HEK293 (cell line): ENCODE measurements around the gene SULF2.

ENCODE experiments used
- GLIS1 ChIP-seq: fragments of 450-650 bp; formaldehyde crosslinking; IDR thresholded peaks from 2 replicates; pipeline ENCODE4 v1.5.1; 2016; ENCODE audit warnings: missing biosample characterization, missing genetic modification characterization
- GLIS2 ChIP-seq: fragments of 450-650 bp; formaldehyde crosslinking; IDR thresholded peaks from 2 replicates; pipeline ENCODE4 v1.5.1; 2016; ENCODE audit warnings: missing biosample characterization, missing genetic modification characterization
- HOXD13 ChIP-seq: sonication (generic); formaldehyde crosslinking; IDR thresholded peaks from 2 replicates; pipeline ENCODE4 v1.8.0; 2022; ENCODE audit warnings: missing genetic modification reagents, borderline replicate concordance
- KLF16 ChIP-seq: fragments of 450-650 bp; formaldehyde crosslinking; IDR thresholded peaks from 2 replicates; pipeline ENCODE4 v1.5.1; 2017; ENCODE audit warnings: missing biosample characterization, missing genetic modification characterization
- PATZ1 ChIP-seq: fragments of 450-650 bp; formaldehyde crosslinking; IDR thresholded peaks from 2 replicates; pipeline ENCODE4 v1.5.1; 2016; ENCODE audit warnings: missing biosample characterization, missing genetic modification characterization
- YY1 ChIP-seq: fragments of 450-650 bp; formaldehyde crosslinking; IDR thresholded peaks from 2 replicates; pipeline ENCODE4 v1.5.1; 2018; ENCODE audit warnings: missing biosample characterization, missing genetic modification characterization
- ZEB2 ChIP-seq: fragments of 450-650 bp; formaldehyde crosslinking; IDR thresholded peaks from 2 replicates; pipeline ENCODE4 v1.5.1; 2016; ENCODE audit warnings: missing biosample characterization, missing genetic modification characterization
- ZIC2 ChIP-seq: fragments of 450-650 bp; formaldehyde crosslinking; IDR thresholded peaks from 2 replicates; pipeline ENCODE4 v1.5.1; 2016; ENCODE audit warnings: missing biosample characterization, missing genetic modification characterization
- ZNF114 ChIP-seq: fragments of 450-650 bp; formaldehyde crosslinking; IDR thresholded peaks from 2 replicates; pipeline ENCODE4 v1.5.0; 2017; ENCODE audit warnings: missing biosample characterization, missing genetic modification characterization
- ZNF138 ChIP-seq: fragments of 450-650 bp; formaldehyde crosslinking; IDR thresholded peaks from 2 replicates; pipeline ENCODE4 v1.5.1; 2016; ENCODE audit warnings: missing biosample characterization, missing genetic modification characterization, borderline replicate concordance
- ZNF146 ChIP-seq: fragments of 450-650 bp; formaldehyde crosslinking; IDR thresholded peaks from 2 replicates; pipeline ENCODE4 v1.5.1; 2016; ENCODE audit warnings: missing biosample characterization, missing genetic modification characterization
- ZNF175 ChIP-seq: fragments of 450-650 bp; formaldehyde crosslinking; IDR thresholded peaks from 2 replicates; pipeline ENCODE4 v1.5.1; 2016; ENCODE audit warnings: missing biosample characterization, missing genetic modification characterization
- ZNF19 ChIP-seq: fragments of 450-650 bp; formaldehyde crosslinking; IDR thresholded peaks from 2 replicates; pipeline ENCODE4; 2016; ENCODE audit warnings: missing biosample characterization, missing genetic modification characterization, low read depth
- ZNF23 ChIP-seq: fragments of 450-650 bp; formaldehyde crosslinking; IDR thresholded peaks from 2 replicates; pipeline ENCODE4 v1.5.1; 2016; ENCODE audit warnings: missing biosample characterization, missing genetic modification characterization, borderline replicate concordance
- ZNF324 ChIP-seq: fragments of 450-650 bp; formaldehyde crosslinking; IDR thresholded peaks from 2 replicates; pipeline ENCODE4 v1.5.1; 2016; ENCODE audit warnings: missing biosample characterization, missing genetic modification characterization
- ZNF366 ChIP-seq: fragments of 450-650 bp; formaldehyde crosslinking; conservative IDR thresholded peaks from 2 replicates; pipeline ENCODE4 v1.5.1; 2016; ENCODE audit warnings: missing biosample characterization, missing genetic modification characterization
- ZNF404 ChIP-seq: fragments of 450-650 bp; formaldehyde crosslinking; IDR thresholded peaks from 2 replicates; pipeline ENCODE4 v1.5.1; 2017; ENCODE audit warnings: missing biosample characterization, missing genetic modification characterization
- ZNF521 ChIP-seq: fragments of 450-650 bp; formaldehyde crosslinking; IDR thresholded peaks from 2 replicates; pipeline ENCODE4 v1.5.1; 2017; ENCODE audit warnings: missing biosample characterization, mild to moderate bottlenecking, missing genetic modification characterization
- ZNF585B ChIP-seq: fragments of 450-650 bp; formaldehyde crosslinking; IDR thresholded peaks from 2 replicates; pipeline ENCODE4 v1.5.1; 2016; ENCODE audit warnings: missing biosample characterization, missing genetic modification characterization
- ZNF626 ChIP-seq: fragments of 450-650 bp; sonication (Bioruptor Pico); formaldehyde crosslinking; IDR thresholded peaks from 2 replicates; pipeline ENCODE4 v1.5.1; 2018; ENCODE audit warnings: missing biosample characterization, missing genetic modification characterization, inconsistent platforms
- ZNF660 ChIP-seq: fragments of 450-650 bp; IDR thresholded peaks from 2 replicates; pipeline ENCODE4 v1.5.1; 2018; ENCODE audit warnings: missing biosample characterization, mild to moderate bottlenecking, missing genetic modification characterization
- ZNF701 ChIP-seq: fragments of 450-650 bp; formaldehyde crosslinking; IDR thresholded peaks from 2 replicates; pipeline ENCODE4 v1.5.1; 2016; ENCODE audit warnings: missing biosample characterization, missing genetic modification characterization
- ZNF76 ChIP-seq: fragments of 450-650 bp; formaldehyde crosslinking; IDR thresholded peaks from 2 replicates; pipeline ENCODE4; 2016; ENCODE audit warnings: low read depth, missing biosample characterization, missing genetic modification characterization, borderline replicate concordance
- ZSCAN16 ChIP-seq: fragments of 450-650 bp; formaldehyde crosslinking; IDR thresholded peaks from 2 replicates; pipeline ENCODE4 v1.5.1; 2016; ENCODE audit warnings: missing biosample characterization, missing genetic modification characterization
- ZSCAN5A ChIP-seq: fragments of 450-650 bp; formaldehyde crosslinking; IDR thresholded peaks from 2 replicates; pipeline ENCODE4 v1.5.1; 2016; ENCODE audit warnings: missing biosample characterization, missing genetic modification characterization
- TF ChIP-seq, protein P1 (sequence below): fragments of 450-650 bp; formaldehyde crosslinking; IDR thresholded peaks from 2 replicates; pipeline ENCODE4 v1.5.1; 2016; ENCODE audit warnings: missing biosample characterization, missing genetic modification characterization, borderline replicate concordance
- TF ChIP-seq, protein P2 (sequence below): fragments of 450-650 bp; formaldehyde crosslinking; conservative IDR thresholded peaks from 2 replicates; pipeline ENCODE4 v1.5.1; 2016; ENCODE audit warnings: low read depth, missing biosample characterization, missing genetic modification characterization
- TF ChIP-seq, protein P3 (sequence below): fragments of 450-650 bp; formaldehyde crosslinking; IDR thresholded peaks from 2 replicates; pipeline ENCODE4 v1.5.1; 2016; ENCODE audit warnings: missing biosample characterization, missing genetic modification characterization

SULF2 gene

GRCh38 chr20:47789764-47790579, 4.7 kb upstream of the SULF2 start (continued):
- TF ChIP-seq PATZ1 (tag by site-specific recombination) (no peak), HOXD13 (CRISPR knock-in tag) (no peak), ZNF146 (tag by site-specific recombination) (no peak), YY1 (tag by site-specific recombination) (no peak; the same call in 1 of the 2 replicates), ZNF585B (tag by site-specific recombination) (no peak), ZNF114 (tag by site-specific recombination) (no peak), ZNF521 (tag by site-specific recombination) (no peak), ZNF138 (no peak), ZNF175 (tag by site-specific recombination) (no peak), ZNF19 (tag by site-specific recombination) (no peak), ZNF626 (no peak), ZSCAN5A (no peak), ZNF660 (no peak), ZSCAN16 (no peak), ZNF324 (no peak), GLIS1 (tag by site-specific recombination) (peak; percentile 61), ZIC2 (tag by site-specific recombination) (peak; percentile 48; the same call in 1 of the 2 replicates), GLIS2 (tag by site-specific recombination) (no peak), ZNF404 (no peak), ZEB2 (tag by site-specific recombination) (peak; percentile 85), ZNF23 (tag by site-specific recombination) (no peak), ZNF701 (tag by site-specific recombination) (no peak), ZNF366 (0 out of 2 replicates have a peak, but pooled peaks have one; percentile 10), ZNF76 (no peak), KLF16 (tag by site-specific recombination) (peak; percentile 56; the same call in 1 of the 2 replicates)
- TF ChIP-seq, protein P1, sequence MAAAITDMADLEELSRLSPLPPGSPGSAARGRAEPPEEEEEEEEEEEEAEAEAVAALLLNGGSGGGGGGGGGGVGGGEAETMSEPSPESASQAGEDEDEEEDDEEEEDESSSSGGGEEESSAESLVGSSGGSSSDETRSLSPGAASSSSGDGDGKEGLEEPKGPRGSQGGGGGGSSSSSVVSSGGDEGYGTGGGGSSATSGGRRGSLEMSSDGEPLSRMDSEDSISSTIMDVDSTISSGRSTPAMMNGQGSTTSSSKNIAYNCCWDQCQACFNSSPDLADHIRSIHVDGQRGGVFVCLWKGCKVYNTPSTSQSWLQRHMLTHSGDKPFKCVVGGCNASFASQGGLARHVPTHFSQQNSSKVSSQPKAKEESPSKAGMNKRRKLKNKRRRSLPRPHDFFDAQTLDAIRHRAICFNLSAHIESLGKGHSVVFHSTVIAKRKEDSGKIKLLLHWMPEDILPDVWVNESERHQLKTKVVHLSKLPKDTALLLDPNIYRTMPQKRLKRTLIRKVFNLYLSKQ (tag by site-specific recombination), result no peak
- TF ChIP-seq, protein P2, sequence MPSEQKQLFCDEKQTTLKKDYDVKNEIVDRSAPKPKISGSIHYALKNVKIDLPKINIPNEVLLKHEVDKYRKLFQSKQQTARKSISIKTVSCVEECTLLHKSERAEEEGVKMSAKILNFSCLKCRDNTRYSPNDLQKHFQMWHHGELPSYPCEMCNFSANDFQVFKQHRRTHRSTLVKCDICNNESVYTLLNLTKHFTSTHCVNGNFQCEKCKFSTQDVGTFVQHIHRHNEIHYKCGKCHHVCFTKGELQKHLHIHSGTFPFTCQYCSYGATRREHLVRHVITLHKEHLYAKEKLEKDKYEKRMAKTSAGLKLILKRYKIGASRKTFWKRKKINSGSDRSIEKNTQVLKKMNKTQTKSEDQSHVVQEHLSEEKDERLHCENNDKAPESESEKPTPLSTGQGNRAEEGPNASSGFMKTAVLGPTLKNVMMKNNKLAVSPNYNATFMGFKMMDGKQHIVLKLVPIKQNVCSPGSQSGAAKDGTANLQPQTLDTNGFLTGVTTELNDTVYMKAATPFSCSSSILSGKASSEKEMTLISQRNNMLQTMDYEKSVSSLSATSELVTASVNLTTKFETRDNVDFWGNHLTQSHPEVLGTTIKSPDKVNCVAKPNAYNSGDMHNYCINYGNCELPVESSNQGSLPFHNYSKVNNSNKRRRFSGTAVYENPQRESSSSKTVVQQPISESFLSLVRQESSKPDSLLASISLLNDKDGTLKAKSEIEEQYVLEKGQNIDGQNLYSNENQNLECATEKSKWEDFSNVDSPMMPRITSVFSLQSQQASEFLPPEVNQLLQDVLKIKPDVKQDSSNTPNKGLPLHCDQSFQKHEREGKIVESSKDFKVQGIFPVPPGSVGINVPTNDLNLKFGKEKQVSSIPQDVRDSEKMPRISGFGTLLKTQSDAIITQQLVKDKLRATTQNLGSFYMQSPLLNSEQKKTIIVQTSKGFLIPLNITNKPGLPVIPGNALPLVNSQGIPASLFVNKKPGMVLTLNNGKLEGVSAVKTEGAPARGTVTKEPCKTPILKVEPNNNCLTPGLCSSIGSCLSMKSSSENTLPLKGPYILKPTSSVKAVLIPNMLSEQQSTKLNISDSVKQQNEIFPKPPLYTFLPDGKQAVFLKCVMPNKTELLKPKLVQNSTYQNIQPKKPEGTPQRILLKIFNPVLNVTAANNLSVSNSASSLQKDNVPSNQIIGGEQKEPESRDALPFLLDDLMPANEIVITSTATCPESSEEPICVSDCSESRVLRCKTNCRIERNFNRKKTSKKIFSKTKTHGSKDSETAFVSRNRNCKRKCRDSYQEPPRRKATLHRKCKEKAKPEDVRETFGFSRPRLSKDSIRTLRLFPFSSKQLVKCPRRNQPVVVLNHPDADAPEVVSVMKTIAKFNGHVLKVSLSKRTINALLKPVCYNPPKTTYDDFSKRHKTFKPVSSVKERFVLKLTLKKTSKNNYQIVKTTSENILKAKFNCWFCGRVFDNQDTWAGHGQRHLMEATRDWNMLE (tag by site-specific recombination), result no peak
- TF ChIP-seq, protein P3, sequence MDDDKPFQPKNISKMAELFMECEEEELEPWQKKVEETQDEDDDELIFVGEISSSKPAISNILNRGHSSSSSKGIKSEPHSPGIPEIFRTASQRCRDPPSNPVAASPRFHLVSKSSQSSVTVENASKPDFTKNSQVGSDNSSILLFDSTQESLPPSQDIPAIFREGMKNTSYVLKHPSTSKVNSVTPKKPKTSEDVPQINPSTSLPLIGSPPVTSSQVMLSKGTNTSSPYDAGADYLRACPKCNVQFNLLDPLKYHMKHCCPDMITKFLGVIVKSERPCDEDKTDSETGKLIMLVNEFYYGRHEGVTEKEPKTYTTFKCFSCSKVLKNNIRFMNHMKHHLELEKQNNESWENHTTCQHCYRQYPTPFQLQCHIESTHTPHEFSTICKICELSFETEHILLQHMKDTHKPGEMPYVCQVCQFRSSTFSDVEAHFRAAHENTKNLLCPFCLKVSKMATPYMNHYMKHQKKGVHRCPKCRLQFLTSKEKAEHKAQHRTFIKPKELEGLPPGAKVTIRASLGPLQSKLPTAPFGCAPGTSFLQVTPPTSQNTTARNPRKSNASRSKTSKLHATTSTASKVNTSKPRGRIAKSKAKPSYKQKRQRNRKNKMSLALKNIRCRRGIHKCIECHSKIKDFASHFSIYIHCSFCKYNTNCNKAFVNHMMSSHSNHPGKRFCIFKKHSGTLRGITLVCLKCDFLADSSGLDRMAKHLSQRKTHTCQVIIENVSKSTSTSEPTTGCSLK (tag by site-specific recombination), result no peak
